Neural cell (in vitro differentiated cells): ENCODE data around the gene ABAT. TPM values are rescaled to one million over a fixed set of nuclear protein-coding genes. Genes with fewer than 3 reads are reported as not detected.

ENCODE experiments used
- H2AFZ ChIP-seq: fragments of 200-600, 300-800 bp; sonication (generic), shearing (Covaris generic); 2 replicates; pipeline ENCODE4 v1.6.0; 2014; ENCODE audit warnings: low read depth, mild to moderate bottlenecking, antibody characterized with exemption, low read length, moderate library complexity
- H3F3A ChIP-seq: fragments of 200-600 bp; shearing (Covaris generic); 2 replicates; pipeline ENCODE4 v1.6.1; 2016; ENCODE audit warnings: mild to moderate bottlenecking, moderate library complexity, mixed read lengths, antibody characterized with exemption, low read length; ENCODE audit not compliant: insufficient read depth, poor library complexity, severe bottlenecking
- H3K27ac ChIP-seq: fragments of 200-600, 300-800 bp; sonication (generic), shearing (Covaris generic); 2 replicates; pipeline ENCODE4 v1.5.1; 2014; ENCODE audit warnings: mild to moderate bottlenecking, low read length, moderate library complexity
- H3K27me3 ChIP-seq: fragments of 300-800, 200-600 bp; sonication (generic), shearing (Covaris generic); 2 replicates; pipeline ENCODE4 v1.6.0; 2014; ENCODE audit warnings: mild to moderate bottlenecking, low read depth, low read length, moderate library complexity; ENCODE audit not compliant: insufficient read depth
- H3K36me3 ChIP-seq: fragments of 300-800, 200-600 bp; sonication (generic), shearing (Covaris generic); 2 replicates; pipeline ENCODE4 v1.5.1; 2014; ENCODE audit warnings: mild to moderate bottlenecking, antibody characterized with exemption, low read length, moderate library complexity; ENCODE audit not compliant: insufficient read depth
- H3K4me2 ChIP-seq: fragments of 300-800, 200-600 bp; sonication (generic), shearing (Covaris generic); 2 replicates; pipeline ENCODE4 v1.6.0; 2014; ENCODE audit warnings: mild to moderate bottlenecking, low read length
- H3K4me3 ChIP-seq: fragments of 300-800, 200-600 bp; sonication (generic), shearing (Covaris generic); 2 replicates; pipeline ENCODE4 v1.5.1; 2014; ENCODE audit warnings: mild to moderate bottlenecking, low read length, moderate library complexity
- H3K79me2 ChIP-seq: fragments of 200-600 bp; shearing (Covaris generic); replicated peaks from 2 replicates; pipeline ENCODE4 v1.6.0; 2014; ENCODE audit warnings: mild to moderate bottlenecking, low read length, moderate library complexity; ENCODE audit not compliant: insufficient read depth
- H3K9ac ChIP-seq: fragments of 300-800, 200-600 bp; sonication (generic), shearing (Covaris generic); 2 replicates; pipeline ENCODE4 v1.6.1; 2016; ENCODE audit warnings: mild to moderate bottlenecking, low read length, mixed read lengths
- H3K9me2 ChIP-seq: fragments of 200-600 bp; shearing (Covaris generic); 2 replicates; pipeline ENCODE4 v1.6.1; 2016; ENCODE audit warnings: mild to moderate bottlenecking, low read length, mixed read lengths; ENCODE audit not compliant: insufficient read depth
- H3K9me3 ChIP-seq: fragments of 200-600, 300-800 bp; sonication (generic), shearing (Covaris generic); 2 replicates; pipeline ENCODE4 v1.6.1; 2016; ENCODE audit warnings: mild to moderate bottlenecking, mixed run types, low read length, moderate library complexity, mixed read lengths
- H4K20me1 ChIP-seq: fragments of 200-600 bp; shearing (Covaris generic); 2 replicates; pipeline ENCODE4 v1.6.1; 2016; ENCODE audit warnings: mild to moderate bottlenecking, mixed run types; ENCODE audit not compliant: insufficient read depth
- EP300 ChIP-seq: fragments of 450-650 bp; conservative IDR thresholded peaks from 2 replicates; pipeline ENCODE4 v1.6.1; 2014; ENCODE audit warnings: antibody characterized with exemption, mild to moderate bottlenecking, moderate library complexity; ENCODE audit not compliant: poor library complexity, severe bottlenecking
- EZH2 ChIP-seq: fragments of 200-600, 300-800 bp; shearing (Covaris generic), sonication (generic); IDR thresholded peaks from 2 replicates; pipeline ENCODE4 v1.6.1; 2014; ENCODE audit warnings: antibody characterized with exemption, low read length, borderline replicate concordance, mild to moderate bottlenecking; ENCODE audit not compliant: insufficient read depth, poor library complexity, severe bottlenecking
- MXI1 ChIP-seq: fragments of 450-650 bp; conservative IDR thresholded peaks from 2 replicates; pipeline ENCODE4 v1.6.1; 2014; ENCODE audit warnings: antibody characterized with exemption, mild to moderate bottlenecking; ENCODE audit not compliant: poor library complexity, severe bottlenecking
- POLR2AphosphoS5 ChIP-seq: IDR thresholded peaks from 2 replicates; pipeline ENCODE4 v1.6.1; 2012
- RAD21 ChIP-seq: fragments of 450-650 bp; conservative IDR thresholded peaks from 2 replicates; pipeline ENCODE4 v1.6.1; 2014; ENCODE audit warnings: antibody characterized with exemption, mild to moderate bottlenecking, moderate library complexity
- SMC3 ChIP-seq: fragments of 450-650 bp; conservative IDR thresholded peaks from 2 replicates; pipeline ENCODE4 v1.6.1; 2014; ENCODE audit warnings: antibody characterized with exemption, mild to moderate bottlenecking, moderate library complexity; ENCODE audit not compliant: poor library complexity
- TAF1 ChIP-seq: IDR thresholded peaks from 2 replicates; pipeline ENCODE4 v1.6.1; 2012; ENCODE audit warnings: low read depth
- polyA plus RNA-seq: library from polyadenylated mRNA; depleted of rRNA; stranded (reverse); fragments of >200 nt; gene quantifications from 2 replicates; pipeline ENCODE4 v1.2.3, GENCODE V29; 2014
- TF ChIP-seq, protein P1 (sequence below): fragments of 450-650 bp; IDR thresholded peaks from 2 replicates; pipeline ENCODE4 v1.5.1; 2014; ENCODE audit warnings: antibody characterized with exemption, mild to moderate bottlenecking, moderate library complexity; ENCODE audit not compliant: poor library complexity, severe bottlenecking
- TF ChIP-seq, protein P2 (sequence below): IDR thresholded peaks from 2 replicates; pipeline ENCODE4 v1.6.1; 2012; ENCODE audit warnings: borderline replicate concordance

The ABAT gene
- polyA plus RNA-seq, 1 donor from 2014 or later = 125 TPM

DNA sequence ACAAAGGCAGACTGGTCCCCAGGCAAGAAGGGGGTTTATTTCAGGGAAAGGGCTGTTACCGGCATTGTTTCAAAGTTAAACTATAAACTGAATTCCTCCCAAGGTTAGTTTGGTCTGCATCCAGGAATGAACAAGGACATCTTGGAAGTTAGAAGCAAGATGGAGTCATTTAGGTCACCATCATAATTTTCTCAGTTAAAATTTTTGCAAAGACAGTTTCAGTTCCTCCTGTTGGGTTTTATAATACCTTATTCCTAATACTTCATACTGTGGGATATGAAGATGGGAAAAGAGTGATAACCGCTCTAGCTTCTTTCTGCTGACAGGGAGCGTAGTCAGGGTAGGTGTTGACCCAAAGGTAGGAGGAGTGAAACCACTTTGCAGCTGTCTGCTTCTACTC, 148.0 kb downstream of the ABAT start:
- Histone ChIP-seq H3K27me3 (no peaks in the 10 kb centered on the region), H3K4me2 (no peak overlapping the region), H3K9me3 (no peaks in the 10 kb centered on the region), H2AFZ (no peak overlapping the region), H3K79me2 (no peaks in the 10 kb centered on the region), H3K27ac (no peak overlapping the region), H3F3A (no peaks in the 10 kb centered on the region), H4K20me1 (no peaks in the 10 kb centered on the region), H3K4me3 (no peak overlapping the region), H3K9ac (no peak overlapping the region), H3K9me2 (no peaks in the 10 kb centered on the region), H3K36me3 (peaks cover 1% of the 10 kb centered on the region)
- TF ChIP-seq POLR2AphosphoS5 (no peak), EZH2 (no peak), SMC3 (no peak)
- TF ChIP-seq, protein P1, sequence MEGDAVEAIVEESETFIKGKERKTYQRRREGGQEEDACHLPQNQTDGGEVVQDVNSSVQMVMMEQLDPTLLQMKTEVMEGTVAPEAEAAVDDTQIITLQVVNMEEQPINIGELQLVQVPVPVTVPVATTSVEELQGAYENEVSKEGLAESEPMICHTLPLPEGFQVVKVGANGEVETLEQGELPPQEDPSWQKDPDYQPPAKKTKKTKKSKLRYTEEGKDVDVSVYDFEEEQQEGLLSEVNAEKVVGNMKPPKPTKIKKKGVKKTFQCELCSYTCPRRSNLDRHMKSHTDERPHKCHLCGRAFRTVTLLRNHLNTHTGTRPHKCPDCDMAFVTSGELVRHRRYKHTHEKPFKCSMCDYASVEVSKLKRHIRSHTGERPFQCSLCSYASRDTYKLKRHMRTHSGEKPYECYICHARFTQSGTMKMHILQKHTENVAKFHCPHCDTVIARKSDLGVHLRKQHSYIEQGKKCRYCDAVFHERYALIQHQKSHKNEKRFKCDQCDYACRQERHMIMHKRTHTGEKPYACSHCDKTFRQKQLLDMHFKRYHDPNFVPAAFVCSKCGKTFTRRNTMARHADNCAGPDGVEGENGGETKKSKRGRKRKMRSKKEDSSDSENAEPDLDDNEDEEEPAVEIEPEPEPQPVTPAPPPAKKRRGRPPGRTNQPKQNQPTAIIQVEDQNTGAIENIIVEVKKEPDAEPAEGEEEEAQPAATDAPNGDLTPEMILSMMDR = no peak

DNA sequence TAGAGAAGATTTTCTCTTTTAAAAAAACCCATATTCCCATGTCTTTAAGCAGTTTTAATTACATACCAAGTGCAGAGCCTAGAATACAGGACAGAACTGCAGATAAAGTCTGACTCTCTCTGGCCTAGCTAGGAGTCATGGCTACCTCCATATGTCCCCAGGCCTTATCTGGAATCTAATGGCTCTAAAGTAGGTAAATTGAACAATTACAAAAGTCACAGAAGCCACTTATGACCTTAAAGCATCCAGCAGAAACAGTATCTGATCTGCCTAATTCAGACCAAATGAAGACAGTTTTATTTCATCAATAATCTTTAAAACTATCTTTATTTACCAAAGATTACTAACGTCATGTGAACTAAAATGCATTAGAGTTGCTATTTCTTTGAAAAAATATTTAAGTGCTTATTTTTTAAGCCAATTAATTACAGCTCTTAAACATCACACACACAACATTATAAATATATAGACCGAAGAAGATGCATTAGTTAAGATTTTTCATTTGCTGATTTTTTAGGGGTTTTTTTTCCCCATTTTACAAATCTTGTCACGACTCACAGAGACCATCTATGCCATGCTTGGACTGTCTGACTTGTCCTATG, 152.0 kb downstream of the ABAT start:
- Histone ChIP-seq H3K4me3 (no peak overlapping the region), H3K9me3 (no peaks in the 10 kb centered on the region), H3K9me2 (no peaks in the 10 kb centered on the region), H4K20me1 (no peaks in the 10 kb centered on the region), H3F3A (no peaks in the 10 kb centered on the region), H3K79me2 (no peaks in the 10 kb centered on the region), H3K4me2 (no peak overlapping the region), H3K27ac (no peak overlapping the region), H3K36me3 (no peaks in the 10 kb centered on the region), H3K9ac (no peak overlapping the region), H3K27me3 (no peaks in the 10 kb centered on the region), H2AFZ (no peak overlapping the region)
- TF ChIP-seq EP300 = no peak
- TF ChIP-seq, protein P2, sequence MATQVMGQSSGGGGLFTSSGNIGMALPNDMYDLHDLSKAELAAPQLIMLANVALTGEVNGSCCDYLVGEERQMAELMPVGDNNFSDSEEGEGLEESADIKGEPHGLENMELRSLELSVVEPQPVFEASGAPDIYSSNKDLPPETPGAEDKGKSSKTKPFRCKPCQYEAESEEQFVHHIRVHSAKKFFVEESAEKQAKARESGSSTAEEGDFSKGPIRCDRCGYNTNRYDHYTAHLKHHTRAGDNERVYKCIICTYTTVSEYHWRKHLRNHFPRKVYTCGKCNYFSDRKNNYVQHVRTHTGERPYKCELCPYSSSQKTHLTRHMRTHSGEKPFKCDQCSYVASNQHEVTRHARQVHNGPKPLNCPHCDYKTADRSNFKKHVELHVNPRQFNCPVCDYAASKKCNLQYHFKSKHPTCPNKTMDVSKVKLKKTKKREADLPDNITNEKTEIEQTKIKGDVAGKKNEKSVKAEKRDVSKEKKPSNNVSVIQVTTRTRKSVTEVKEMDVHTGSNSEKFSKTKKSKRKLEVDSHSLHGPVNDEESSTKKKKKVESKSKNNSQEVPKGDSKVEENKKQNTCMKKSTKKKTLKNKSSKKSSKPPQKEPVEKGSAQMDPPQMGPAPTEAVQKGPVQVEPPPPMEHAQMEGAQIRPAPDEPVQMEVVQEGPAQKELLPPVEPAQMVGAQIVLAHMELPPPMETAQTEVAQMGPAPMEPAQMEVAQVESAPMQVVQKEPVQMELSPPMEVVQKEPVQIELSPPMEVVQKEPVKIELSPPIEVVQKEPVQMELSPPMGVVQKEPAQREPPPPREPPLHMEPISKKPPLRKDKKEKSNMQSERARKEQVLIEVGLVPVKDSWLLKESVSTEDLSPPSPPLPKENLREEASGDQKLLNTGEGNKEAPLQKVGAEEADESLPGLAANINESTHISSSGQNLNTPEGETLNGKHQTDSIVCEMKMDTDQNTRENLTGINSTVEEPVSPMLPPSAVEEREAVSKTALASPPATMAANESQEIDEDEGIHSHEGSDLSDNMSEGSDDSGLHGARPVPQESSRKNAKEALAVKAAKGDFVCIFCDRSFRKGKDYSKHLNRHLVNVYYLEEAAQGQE = no peak
- TF ChIP-seq MXI1 = no peak
- TF ChIP-seq, protein P1 = no peak
- TF ChIP-seq POLR2AphosphoS5 = no peak
- TF ChIP-seq EZH2 = no peak
- TF ChIP-seq TAF1 = no peak
- no peak for TF ChIP-seq RAD21
- no peak for TF ChIP-seq SMC3
